Neural cell (in vitro differentiated cells): ENCODE results near the gene HIGD1C. TPM values are rescaled to one million over a fixed set of nuclear protein-coding genes. Genes with fewer than 3 reads are reported as not detected.
"Not testable (repeated sequence)": the region's sequence is repeated elsewhere in the genome, so short reads cannot be mapped to it uniquely, and the experiment has no call there.

Experiments
- H2AFZ ChIP-seq: fragments of 200-600, 300-800 bp; sonication (generic), shearing (Covaris generic); 2 replicates; pipeline ENCODE4 v1.6.0; 2014; ENCODE audit warnings: low read depth, mild to moderate bottlenecking, antibody characterized with exemption, low read length, moderate library complexity
- H3F3A ChIP-seq: fragments of 200-600 bp; shearing (Covaris generic); 2 replicates; pipeline ENCODE4 v1.6.1; 2016; ENCODE audit warnings: mild to moderate bottlenecking, moderate library complexity, mixed read lengths, antibody characterized with exemption, low read length; ENCODE audit not compliant: insufficient read depth, poor library complexity, severe bottlenecking
- H3K27ac ChIP-seq: fragments of 200-600, 300-800 bp; sonication (generic), shearing (Covaris generic); 2 replicates; pipeline ENCODE4 v1.5.1; 2014; ENCODE audit warnings: mild to moderate bottlenecking, low read length, moderate library complexity
- H3K27me3 ChIP-seq: fragments of 300-800, 200-600 bp; sonication (generic), shearing (Covaris generic); 2 replicates; pipeline ENCODE4 v1.6.0; 2014; ENCODE audit warnings: mild to moderate bottlenecking, low read depth, low read length, moderate library complexity; ENCODE audit not compliant: insufficient read depth
- H3K36me3 ChIP-seq: fragments of 300-800, 200-600 bp; sonication (generic), shearing (Covaris generic); 2 replicates; pipeline ENCODE4 v1.5.1; 2014; ENCODE audit warnings: mild to moderate bottlenecking, antibody characterized with exemption, low read length, moderate library complexity; ENCODE audit not compliant: insufficient read depth
- H3K4me2 ChIP-seq: fragments of 300-800, 200-600 bp; sonication (generic), shearing (Covaris generic); 2 replicates; pipeline ENCODE4 v1.6.0; 2014; ENCODE audit warnings: mild to moderate bottlenecking, low read length
- H3K4me3 ChIP-seq: fragments of 300-800, 200-600 bp; sonication (generic), shearing (Covaris generic); 2 replicates; pipeline ENCODE4 v1.5.1; 2014; ENCODE audit warnings: mild to moderate bottlenecking, low read length, moderate library complexity
- H3K79me2 ChIP-seq: fragments of 200-600 bp; shearing (Covaris generic); replicated peaks from 2 replicates; pipeline ENCODE4 v1.6.0; 2014; ENCODE audit warnings: mild to moderate bottlenecking, low read length, moderate library complexity; ENCODE audit not compliant: insufficient read depth
- H3K9ac ChIP-seq: fragments of 300-800, 200-600 bp; sonication (generic), shearing (Covaris generic); 2 replicates; pipeline ENCODE4 v1.6.1; 2016; ENCODE audit warnings: mild to moderate bottlenecking, low read length, mixed read lengths
- H3K9me2 ChIP-seq: fragments of 200-600 bp; shearing (Covaris generic); 2 replicates; pipeline ENCODE4 v1.6.1; 2016; ENCODE audit warnings: mild to moderate bottlenecking, low read length, mixed read lengths; ENCODE audit not compliant: insufficient read depth
- H3K9me3 ChIP-seq: fragments of 200-600, 300-800 bp; sonication (generic), shearing (Covaris generic); 2 replicates; pipeline ENCODE4 v1.6.1; 2016; ENCODE audit warnings: mild to moderate bottlenecking, mixed run types, low read length, moderate library complexity, mixed read lengths
- H4K20me1 ChIP-seq: fragments of 200-600 bp; shearing (Covaris generic); 2 replicates; pipeline ENCODE4 v1.6.1; 2016; ENCODE audit warnings: mild to moderate bottlenecking, mixed run types; ENCODE audit not compliant: insufficient read depth
- EP300 ChIP-seq: fragments of 450-650 bp; conservative IDR thresholded peaks from 2 replicates; pipeline ENCODE4 v1.6.1; 2014; ENCODE audit warnings: antibody characterized with exemption, mild to moderate bottlenecking, moderate library complexity; ENCODE audit not compliant: poor library complexity, severe bottlenecking
- EZH2 ChIP-seq: fragments of 200-600, 300-800 bp; shearing (Covaris generic), sonication (generic); IDR thresholded peaks from 2 replicates; pipeline ENCODE4 v1.6.1; 2014; ENCODE audit warnings: antibody characterized with exemption, low read length, borderline replicate concordance, mild to moderate bottlenecking; ENCODE audit not compliant: insufficient read depth, poor library complexity, severe bottlenecking
- MXI1 ChIP-seq: fragments of 450-650 bp; conservative IDR thresholded peaks from 2 replicates; pipeline ENCODE4 v1.6.1; 2014; ENCODE audit warnings: antibody characterized with exemption, mild to moderate bottlenecking; ENCODE audit not compliant: poor library complexity, severe bottlenecking
- POLR2AphosphoS5 ChIP-seq: IDR thresholded peaks from 2 replicates; pipeline ENCODE4 v1.6.1; 2012
- RAD21 ChIP-seq: fragments of 450-650 bp; conservative IDR thresholded peaks from 2 replicates; pipeline ENCODE4 v1.6.1; 2014; ENCODE audit warnings: antibody characterized with exemption, mild to moderate bottlenecking, moderate library complexity
- SMC3 ChIP-seq: fragments of 450-650 bp; conservative IDR thresholded peaks from 2 replicates; pipeline ENCODE4 v1.6.1; 2014; ENCODE audit warnings: antibody characterized with exemption, mild to moderate bottlenecking, moderate library complexity; ENCODE audit not compliant: poor library complexity
- TAF1 ChIP-seq: IDR thresholded peaks from 2 replicates; pipeline ENCODE4 v1.6.1; 2012; ENCODE audit warnings: low read depth
- polyA plus RNA-seq: library from polyadenylated mRNA; depleted of rRNA; stranded (reverse); fragments of >200 nt; gene quantifications from 2 replicates; pipeline ENCODE4 v1.2.3, GENCODE V29; 2014
- TF ChIP-seq, protein P1 (sequence below): IDR thresholded peaks from 2 replicates; pipeline ENCODE4 v1.6.1; 2012; ENCODE audit warnings: borderline replicate concordance
- TF ChIP-seq, protein P2 (sequence below): fragments of 450-650 bp; IDR thresholded peaks from 2 replicates; pipeline ENCODE4 v1.5.1; 2014; ENCODE audit warnings: antibody characterized with exemption, mild to moderate bottlenecking, moderate library complexity; ENCODE audit not compliant: poor library complexity, severe bottlenecking

Gene HIGD1C
- polyA plus RNA-seq, 1 donor from 2014 or later, result not detected

DNA sequence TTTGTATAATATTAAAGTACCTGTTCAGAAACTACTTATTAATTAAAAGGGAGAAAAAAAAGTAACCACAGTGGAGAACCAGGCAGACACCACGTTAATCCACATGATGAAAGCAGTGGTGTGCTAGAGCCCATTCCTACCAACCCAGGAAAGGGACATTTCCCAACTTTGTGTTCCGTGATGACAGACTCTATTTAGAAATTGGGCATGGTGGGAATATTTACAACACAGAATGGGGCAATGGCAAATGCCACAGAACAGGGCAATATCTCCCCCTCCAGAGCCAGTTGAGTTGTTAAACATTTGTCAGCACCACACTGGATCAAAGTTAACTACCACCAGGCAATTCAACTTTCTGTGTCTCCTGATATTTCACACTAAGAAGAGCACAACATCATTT lies 1.2 kb upstream of the HIGD1C start:
- Histone ChIP-seq H4K20me1 (no peaks in the 10 kb centered on the region), H3K9me2 (no peaks in the 10 kb centered on the region), H3K4me3 (no peak overlapping the region), H3K4me2 (no peak overlapping the region), H3K36me3 (no peaks in the 10 kb centered on the region), H3K27me3 (no peaks in the 10 kb centered on the region), H3K9ac (no peak overlapping the region), H3F3A (no peaks in the 10 kb centered on the region), H2AFZ (no peak overlapping the region), H3K27ac (no peak overlapping the region), H3K79me2 (no peaks in the 10 kb centered on the region), H3K9me3 (no peaks in the 10 kb centered on the region)
- TF ChIP-seq SMC3, result no peak
- no peak for TF ChIP-seq RAD21
- TF ChIP-seq MXI1, result no peak
- TF ChIP-seq, protein P1, sequence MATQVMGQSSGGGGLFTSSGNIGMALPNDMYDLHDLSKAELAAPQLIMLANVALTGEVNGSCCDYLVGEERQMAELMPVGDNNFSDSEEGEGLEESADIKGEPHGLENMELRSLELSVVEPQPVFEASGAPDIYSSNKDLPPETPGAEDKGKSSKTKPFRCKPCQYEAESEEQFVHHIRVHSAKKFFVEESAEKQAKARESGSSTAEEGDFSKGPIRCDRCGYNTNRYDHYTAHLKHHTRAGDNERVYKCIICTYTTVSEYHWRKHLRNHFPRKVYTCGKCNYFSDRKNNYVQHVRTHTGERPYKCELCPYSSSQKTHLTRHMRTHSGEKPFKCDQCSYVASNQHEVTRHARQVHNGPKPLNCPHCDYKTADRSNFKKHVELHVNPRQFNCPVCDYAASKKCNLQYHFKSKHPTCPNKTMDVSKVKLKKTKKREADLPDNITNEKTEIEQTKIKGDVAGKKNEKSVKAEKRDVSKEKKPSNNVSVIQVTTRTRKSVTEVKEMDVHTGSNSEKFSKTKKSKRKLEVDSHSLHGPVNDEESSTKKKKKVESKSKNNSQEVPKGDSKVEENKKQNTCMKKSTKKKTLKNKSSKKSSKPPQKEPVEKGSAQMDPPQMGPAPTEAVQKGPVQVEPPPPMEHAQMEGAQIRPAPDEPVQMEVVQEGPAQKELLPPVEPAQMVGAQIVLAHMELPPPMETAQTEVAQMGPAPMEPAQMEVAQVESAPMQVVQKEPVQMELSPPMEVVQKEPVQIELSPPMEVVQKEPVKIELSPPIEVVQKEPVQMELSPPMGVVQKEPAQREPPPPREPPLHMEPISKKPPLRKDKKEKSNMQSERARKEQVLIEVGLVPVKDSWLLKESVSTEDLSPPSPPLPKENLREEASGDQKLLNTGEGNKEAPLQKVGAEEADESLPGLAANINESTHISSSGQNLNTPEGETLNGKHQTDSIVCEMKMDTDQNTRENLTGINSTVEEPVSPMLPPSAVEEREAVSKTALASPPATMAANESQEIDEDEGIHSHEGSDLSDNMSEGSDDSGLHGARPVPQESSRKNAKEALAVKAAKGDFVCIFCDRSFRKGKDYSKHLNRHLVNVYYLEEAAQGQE, result no peak
- no peak for TF ChIP-seq EZH2
- no peak for TF ChIP-seq EP300
- TF ChIP-seq TAF1, result no peak
- no peak for TF ChIP-seq POLR2AphosphoS5
- TF ChIP-seq, protein P2, sequence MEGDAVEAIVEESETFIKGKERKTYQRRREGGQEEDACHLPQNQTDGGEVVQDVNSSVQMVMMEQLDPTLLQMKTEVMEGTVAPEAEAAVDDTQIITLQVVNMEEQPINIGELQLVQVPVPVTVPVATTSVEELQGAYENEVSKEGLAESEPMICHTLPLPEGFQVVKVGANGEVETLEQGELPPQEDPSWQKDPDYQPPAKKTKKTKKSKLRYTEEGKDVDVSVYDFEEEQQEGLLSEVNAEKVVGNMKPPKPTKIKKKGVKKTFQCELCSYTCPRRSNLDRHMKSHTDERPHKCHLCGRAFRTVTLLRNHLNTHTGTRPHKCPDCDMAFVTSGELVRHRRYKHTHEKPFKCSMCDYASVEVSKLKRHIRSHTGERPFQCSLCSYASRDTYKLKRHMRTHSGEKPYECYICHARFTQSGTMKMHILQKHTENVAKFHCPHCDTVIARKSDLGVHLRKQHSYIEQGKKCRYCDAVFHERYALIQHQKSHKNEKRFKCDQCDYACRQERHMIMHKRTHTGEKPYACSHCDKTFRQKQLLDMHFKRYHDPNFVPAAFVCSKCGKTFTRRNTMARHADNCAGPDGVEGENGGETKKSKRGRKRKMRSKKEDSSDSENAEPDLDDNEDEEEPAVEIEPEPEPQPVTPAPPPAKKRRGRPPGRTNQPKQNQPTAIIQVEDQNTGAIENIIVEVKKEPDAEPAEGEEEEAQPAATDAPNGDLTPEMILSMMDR, result no peak

DNA sequence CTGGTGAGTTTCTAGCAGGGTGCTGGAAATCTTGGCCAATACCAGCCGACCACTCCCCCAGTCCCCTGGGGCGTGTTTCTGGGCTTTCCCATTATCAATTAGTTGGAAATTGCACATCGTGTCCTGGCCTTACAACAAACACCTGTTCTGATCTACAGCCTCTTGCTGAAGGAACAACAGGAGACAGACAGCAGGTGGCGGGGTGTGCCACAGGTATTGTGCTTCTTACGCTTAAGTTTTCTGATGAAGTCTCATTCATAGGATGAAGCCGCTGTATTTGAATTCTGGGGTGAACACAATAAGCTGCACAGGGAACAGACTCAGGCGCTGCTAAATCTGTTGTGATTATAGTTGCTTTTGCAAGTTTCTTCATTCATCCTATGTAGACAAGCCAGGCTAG lies 703 bp downstream of the HIGD1C start:
- no peaks in the 10 kb centered on the region for H3K27me3 ChIP-seq
- H3K9ac ChIP-seq, result no peak overlapping the region
- H3K9me3 ChIP-seq, result peaks cover 2% of the 10 kb centered on the region
- H2AFZ ChIP-seq, result no peak overlapping the region
- no peaks in the 10 kb centered on the region for H3K79me2 ChIP-seq
- no peaks in the 10 kb centered on the region for H3F3A ChIP-seq
- H3K36me3 ChIP-seq, result no peaks in the 10 kb centered on the region
- no peak overlapping the region for H3K4me3 ChIP-seq
- no peak overlapping the region for H3K4me2 ChIP-seq
- no peak for TF ChIP-seq SMC3
- TF ChIP-seq, protein P2, result no peak
- TF ChIP-seq RAD21, result no peak
- TF ChIP-seq EZH2, result no peak
- H4K20me1 ChIP-seq, result no peaks in the 10 kb centered on the region
- no peaks in the 10 kb centered on the region for H3K9me2 ChIP-seq
- H3K27ac ChIP-seq, result no peak overlapping the region

DNA sequence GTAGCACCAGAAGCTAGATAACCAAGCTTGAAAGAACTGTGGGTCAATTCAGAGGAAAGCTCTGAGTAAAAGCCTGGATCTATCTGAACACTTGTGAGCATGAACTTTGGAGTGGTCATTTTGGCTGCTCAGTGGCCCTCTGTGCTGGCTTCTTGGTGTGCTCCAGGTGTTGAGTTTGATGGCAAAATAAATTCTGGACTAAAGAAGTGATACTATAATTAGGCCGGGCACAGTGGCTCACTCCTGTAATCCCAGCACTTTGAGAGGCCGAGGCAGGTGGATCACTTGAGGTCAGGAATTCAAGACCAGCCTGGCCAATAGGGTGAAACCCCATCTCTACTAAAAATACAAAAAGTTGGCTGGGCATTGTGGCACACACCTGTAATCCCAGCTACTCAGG lies 2.4 kb downstream of the HIGD1C start:
- not testable (repeated sequence) for H3K4me2 ChIP-seq, H3K27ac ChIP-seq, H4K20me1 ChIP-seq, H3K4me3 ChIP-seq, H3K36me3 ChIP-seq, H2AFZ ChIP-seq, H3K9ac ChIP-seq, H3K27me3 ChIP-seq, H3K9me3 ChIP-seq, H3F3A ChIP-seq, H3K79me2 ChIP-seq, H3K9me2 ChIP-seq
